NCI-H460 (cell line): ENCODE measurements around the gene ARFGAP1. TPM values are rescaled to one million over a fixed set of nuclear protein-coding genes. Genes with fewer than 3 reads are reported as not detected.

Experiments used
- DNase-seq: peaks from one replicate; pipeline ENCODE4 v3.0.0-alpha.2; 2016; ENCODE audit warnings: low read depth; ENCODE audit errors: extremely low read depth
- total RNA-seq: library from RNA; depleted of rRNA; stranded (reverse); fragments of >200 nt; shearing (Covaris generic); gene quantifications from 2 replicates; pipeline ENCODE4 v1.2.3, GENCODE V29; 2014

Gene ARFGAP1
- total RNA-seq, 1 experiment from 2014 or later = 37.4 TPM

DNA sequence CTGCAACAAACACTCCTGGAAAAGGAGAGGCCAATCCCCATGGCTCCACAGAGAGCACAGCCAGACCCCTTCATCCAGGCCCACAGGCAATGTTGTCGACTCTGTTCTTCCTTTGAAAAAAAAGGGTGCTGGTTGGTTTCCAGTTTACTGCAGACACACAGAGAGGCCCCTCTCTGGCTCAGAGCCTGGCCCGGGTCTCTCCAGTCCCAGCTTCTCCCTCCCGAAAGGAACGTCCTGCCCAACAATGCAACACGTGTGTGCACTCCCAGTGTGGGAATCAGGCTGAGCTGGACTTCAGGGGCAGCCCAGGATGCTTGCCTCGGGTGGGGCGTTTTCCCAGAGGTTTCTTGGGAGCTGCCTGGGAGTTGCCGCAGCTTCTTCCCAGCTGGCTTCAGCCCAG is 13.8 kb upstream of the ARFGAP1 start:
- DNase-seq = no peak

DNA sequence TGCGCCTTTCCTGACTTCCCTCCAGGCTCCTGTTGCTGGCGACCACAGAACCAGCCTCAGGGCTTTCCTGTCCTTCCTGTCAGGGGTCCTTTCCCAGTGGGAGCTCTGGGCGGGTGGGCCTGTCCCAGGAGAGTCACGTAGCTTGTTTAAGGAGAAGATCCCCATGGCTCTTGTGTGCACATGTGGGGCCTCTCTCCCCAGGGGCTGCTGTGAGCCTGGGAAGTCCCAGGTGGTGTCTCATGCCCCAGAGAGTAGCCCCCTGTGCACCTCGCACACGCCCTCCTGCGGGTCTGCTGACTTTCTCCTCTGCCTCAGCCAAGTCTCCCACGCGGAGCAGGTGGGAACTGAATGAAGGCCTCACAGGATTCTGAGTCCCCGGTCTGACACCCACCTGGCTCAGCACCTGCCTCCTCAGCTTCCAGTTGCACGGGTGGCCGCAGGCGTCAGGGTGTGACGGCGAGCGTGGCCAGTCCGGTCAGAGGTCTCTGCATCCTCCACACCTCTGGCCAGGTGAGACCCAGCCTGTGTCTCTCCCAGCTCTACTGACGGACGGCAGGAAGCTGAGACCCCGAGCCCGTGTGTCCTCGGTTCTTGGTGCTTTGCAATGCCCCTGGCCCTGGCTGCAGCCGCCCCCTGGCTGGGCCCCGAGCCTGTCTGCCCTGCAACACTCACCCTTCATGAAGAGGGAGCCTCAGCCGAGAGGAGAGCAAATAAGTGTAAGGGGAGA is 12.7 kb upstream of the ARFGAP1 start:
- no peak for DNase-seq

DNA sequence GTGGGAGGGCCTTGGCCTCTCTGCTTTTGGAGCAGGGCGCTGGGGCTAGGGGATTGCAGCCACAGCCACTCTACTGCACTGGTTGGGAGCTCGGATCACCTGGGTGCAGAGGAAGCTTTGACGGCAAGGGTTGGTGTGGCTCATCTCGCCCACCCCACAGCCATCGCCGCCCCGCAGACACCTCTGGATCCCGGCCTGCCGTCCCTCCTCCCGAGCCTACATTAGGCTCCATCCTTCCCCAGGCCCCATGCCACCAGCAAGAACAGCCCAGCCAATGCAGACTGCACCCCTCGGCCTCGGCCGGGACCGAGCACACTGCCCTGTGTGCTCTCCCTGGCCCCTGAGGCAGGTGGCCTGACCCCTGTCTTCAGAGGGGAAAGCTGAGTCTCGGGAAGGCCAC is 12.1 kb upstream of the ARFGAP1 start:
- no peak for DNase-seq

DNA sequence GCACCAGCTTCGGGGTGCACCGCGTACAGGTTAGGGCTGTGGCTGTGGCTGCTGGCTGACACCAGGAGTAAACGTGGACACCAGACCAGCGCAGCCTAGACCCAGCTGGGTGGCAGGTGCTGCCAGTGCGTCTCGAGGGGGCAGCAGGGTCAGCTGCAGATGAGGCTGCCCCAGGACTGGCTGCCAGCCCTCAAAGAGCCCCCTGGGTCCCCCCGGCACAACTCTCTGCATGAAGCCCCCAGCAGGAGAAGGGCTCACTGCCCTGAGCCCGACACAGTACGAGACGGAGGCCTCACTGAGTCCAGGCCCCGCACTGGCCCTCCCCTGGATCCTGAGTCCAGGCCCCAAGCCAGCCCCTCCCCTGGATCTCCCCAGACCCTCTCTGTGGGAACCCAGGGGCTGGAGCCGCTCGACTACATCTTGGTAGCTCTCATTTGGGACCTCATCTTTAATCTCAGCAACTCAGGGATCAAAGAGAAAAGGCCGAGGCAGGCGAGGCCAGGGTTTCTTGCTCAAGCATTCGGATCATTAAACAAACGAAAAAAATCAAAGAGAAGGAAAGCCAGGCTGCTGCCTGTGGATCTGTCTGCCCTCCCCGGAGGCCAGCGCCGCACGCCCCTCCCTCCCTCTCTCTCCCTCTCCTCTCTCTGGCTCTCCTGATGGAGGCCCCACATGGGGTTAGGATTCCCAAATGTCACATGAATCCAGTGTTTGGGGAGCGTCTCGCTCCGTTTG is 11.4 kb upstream of the ARFGAP1 start:
- no peak for DNase-seq

DNA sequence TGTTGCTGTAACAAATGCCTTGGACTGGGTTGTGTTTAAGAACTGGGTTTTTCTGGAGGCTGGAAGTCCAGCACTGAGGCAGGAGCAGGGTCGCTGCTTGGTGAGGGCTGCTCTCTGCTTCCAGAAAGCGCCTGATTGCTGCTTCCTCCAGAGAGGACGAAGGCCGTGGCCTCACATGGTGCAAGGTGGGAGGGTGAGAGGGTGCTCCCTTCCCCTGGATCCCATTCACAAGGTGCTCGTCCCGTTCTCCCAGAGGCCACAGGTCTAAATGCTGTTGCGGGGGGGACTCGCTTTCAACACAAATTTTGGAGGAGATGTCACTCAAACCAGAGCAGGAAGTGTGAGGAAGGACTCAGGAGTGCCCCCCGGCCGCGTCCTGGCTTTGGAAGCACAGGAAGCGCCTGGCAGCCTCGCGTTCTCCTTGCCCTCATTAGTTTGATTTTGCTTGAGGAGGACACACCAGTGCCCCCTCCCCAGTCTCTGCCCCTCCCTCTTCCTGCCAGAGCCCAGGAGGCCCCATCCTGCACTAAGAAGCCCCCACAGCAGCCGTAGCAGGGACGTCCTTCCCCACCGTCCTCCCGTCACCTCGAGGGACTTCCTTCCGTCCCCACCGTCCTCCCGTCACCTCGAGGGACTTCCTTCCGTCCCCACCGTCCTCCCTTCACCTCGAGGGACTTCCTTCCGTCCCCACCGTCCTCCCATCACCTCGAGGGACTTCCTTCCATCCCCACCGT is 10.7 kb upstream of the ARFGAP1 start:
- no peak for DNase-seq

DNA sequence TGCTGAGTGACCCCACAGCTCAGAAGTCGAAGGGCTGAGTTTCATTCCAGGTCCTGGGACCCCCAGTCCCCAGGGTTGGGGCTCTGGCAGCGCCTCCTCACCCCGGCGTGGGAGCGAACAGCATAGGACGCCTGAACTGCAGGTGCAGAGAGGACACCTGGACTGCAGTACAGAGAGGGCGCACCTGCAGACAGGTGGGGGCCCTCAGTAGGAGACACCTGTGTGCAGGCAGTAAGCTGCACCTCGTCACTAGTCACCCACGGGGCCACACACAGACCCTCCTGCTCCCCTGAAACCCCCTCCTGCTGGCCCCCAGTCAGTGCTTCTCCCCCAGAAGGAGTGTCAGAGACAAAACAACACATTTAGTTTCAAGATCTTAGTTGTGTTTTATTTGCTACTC is 9.8 kb upstream of the ARFGAP1 start:
- DNase-seq = no peak

DNA sequence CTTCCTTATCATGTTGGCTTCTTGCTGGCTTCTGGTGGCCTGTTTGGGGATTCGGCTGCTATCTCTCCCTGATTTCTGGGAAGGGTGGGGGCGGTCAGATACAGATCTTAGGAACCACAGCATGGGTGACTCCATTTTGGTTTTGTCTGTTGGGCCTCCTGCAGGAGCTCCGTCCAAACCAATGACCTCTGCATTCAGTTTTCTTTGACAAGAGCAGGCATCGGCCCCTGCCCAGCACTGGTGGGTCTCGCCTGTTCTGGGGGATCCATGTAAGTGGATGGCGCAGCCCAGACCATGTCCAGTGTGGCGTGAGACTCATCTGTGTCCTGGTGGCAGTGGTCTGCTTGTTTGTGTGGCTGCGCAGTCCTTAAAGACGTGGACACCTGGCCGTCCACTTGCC is 8.6 kb upstream of the ARFGAP1 start:
- no peak for DNase-seq

DNA sequence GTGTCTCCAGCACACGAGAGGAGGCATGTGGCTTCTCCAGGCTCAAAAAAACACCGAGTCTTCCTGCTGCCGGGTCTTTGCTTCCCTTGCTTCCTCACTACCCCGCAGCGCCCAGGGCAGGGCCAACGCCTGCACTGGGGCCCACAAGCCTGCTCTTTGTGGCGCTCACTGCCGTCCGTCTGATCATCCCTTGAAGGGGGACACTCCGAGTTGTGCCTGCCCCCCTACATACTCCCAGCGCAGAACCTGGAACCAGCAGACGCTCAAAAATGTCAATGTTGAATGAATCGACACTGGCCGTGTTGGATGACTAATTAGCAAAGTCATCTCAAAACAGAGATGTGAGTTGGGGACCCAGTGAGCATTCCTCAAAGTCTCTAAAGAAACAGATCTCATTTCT is 8.1 kb upstream of the ARFGAP1 start:
- DNase-seq = no peak

DNA sequence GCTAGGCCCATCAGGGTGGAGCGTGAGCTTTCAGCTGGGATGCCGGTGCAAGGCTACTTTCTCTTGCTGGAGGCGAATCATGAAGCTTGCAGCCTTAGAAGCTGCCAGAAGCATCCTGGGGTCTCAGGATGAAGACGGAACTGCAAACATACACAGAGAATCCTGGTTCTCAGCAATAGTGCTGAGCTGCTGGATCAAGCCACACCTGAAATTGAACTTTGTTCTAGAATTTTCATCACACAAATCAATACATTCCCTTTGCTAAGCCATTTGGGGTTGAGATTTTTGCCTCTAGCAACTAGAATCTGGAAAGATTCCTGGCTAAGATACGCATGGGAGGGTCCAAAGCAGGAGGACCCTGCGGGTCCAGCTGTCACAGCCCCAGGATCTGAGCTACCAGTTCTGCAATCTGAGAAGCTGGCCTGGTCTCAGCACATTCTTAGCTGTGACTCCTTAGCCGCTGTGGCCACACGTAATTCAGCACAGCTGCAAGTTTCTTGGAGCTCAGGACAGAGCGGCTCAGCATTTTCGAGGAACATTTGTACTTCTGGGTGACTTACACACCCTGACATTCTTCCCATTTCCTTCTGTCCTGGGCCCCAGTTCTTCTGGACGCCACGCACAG is 6.6 kb upstream of the ARFGAP1 start:
- no peak for DNase-seq

DNA sequence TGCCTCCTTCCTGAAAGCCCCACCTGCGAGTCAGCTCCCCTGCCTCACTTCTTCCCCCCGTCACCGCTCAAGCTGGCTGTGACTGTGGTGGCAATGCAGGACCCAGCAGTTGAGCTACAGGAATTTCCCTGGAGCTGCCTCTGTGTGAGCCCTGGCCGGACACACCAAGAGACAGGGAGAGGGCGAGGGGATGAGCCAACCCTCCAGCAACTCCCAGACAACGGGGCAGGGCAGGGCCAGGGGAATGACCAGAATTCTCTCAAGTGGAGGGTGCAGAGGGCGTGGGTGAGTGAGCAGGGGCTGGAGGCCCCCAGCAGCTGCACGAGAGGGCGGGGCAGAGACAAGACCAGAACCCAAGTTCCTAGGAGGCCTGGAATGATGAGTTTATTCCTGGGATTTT is 4.9 kb upstream of the ARFGAP1 start:
- no peak for DNase-seq

DNA sequence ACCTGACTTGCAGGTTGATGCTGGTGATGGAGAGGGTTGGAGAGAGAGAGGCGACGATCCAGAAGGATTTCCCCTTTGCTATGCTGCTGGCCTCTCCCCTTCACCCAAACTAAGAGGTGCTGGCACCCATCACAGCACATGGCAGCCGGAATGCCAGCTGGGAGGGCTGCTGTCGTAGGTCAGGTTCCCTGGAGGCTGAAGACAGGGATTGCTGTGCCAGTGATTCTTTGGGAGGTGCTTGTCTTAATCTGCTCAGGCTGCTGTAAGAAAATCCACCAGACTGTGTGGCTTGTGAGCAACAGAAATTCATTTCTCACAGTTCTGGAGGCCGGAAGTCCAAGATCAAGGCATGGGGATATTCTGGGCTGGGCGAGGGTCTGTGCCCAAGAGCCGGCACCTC is 4.4 kb upstream of the ARFGAP1 start:
- no peak for DNase-seq

DNA sequence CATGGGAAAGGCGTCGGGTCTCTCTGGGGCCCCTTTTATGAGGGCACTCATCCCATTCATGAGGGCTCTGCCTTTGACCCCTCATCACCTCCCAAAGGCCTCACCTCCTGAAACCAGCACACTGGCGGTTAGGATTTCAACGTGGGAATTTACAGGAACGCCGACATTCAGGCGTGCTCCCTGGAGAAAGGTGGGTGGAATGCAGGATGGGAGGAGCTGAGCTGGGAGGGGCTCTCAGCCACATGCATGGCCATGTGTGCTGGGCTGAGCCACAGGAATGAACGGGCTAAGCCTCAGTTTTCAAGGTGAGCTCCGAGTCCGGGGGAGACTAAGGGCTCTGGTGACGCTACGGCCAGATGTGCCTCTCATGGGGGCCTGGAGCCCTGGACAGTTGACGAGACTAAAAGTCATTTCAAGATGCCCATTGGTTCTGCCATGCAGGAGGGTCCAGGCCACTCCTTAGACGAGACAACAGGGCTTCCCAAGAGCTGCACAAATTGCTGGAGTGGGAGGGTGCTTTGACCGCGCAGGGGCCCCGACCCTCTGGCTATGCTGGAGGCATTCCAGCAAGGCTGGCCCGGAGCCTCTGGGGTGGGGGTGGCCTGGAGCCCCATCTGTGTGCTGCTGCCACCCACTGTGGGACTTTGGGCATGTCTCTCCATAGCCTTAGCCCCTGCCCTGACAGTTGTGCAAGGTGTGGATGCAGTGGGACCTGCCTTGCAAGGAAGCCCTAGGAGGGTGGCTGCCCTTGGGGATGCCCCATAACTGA is 3.8 kb upstream of the ARFGAP1 start:
- no peak for DNase-seq

DNA sequence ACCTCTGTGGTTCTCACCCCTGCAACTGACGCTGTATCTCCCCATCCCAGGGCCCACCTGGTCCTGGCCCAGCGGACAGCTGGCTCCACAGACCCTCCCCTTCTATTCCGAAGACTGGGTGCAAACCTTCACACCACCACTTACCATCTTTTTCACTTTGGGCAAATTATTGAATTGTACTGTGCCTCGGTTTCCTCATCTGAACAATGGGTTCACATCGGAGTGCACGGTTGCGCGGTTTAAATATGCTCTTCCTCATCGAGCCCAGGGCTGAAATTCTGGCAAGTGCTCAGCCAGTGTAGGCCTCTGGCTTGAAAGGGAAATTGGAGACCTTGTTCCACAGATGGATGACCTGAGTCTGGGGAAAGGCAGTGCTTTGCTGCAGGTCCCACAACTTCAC is 2.9 kb upstream of the ARFGAP1 start:
- DNase-seq = no peak

DNA sequence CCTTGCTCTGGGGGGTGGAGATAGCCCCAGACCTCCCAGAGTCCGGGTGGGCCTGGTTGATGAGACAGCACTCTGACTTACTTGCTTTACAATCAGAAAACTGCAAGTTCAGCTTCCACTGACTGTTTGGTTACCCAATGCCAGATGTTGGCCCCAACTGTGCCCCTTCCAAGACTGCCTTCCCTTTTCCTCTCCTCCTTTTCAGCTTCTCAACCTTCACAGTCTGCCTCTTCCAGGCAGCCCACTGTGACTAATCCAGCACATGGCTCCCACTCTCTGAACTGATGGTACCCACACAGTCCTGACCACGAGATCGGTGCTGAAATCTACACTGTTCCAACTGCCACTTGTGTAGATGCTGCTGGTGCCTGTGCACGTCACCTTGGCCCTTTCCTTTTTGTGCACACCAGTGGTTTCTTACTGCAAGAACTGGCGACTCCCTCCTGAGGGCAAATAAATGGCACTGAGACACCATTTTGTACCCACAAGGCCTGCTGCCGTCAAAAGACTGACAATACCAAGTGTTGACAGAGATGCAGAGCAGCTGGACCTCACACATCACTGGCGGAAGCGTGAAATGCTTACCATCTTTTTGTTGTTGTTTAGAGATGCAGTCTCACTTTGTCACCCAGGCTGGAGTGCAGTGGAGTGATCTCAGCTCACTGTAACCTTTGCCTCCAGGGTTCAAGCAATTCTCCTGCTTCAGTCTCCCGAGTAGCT is 1.8 kb upstream of the ARFGAP1 start:
- no peak for DNase-seq

DNA sequence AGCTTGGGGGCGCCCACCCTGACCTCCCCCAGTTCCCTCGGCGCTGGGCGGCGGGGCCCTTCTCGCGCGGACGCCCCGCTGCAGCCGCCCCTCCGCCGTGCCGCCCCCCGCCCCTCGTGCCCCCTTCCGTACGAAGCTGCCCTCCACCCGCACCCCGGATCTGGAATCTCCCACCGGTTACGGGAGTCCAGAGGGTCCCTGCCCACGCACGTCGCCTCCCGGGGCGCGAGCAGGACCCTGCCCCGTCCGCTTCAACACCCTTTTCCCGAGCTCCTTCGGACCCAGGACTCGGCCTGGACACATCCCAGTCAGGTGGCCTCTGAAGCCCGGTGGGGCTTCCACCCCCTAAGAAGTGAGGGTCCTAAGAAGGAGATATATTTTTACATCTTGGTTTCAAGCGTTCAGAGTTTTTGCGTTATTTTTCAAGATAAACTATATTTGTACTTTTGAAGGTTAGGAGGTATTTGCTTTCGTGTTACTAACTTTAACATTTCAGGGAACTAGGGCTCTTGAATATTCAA is 506 bp downstream of the ARFGAP1 start:
- no peak for DNase-seq

DNA sequence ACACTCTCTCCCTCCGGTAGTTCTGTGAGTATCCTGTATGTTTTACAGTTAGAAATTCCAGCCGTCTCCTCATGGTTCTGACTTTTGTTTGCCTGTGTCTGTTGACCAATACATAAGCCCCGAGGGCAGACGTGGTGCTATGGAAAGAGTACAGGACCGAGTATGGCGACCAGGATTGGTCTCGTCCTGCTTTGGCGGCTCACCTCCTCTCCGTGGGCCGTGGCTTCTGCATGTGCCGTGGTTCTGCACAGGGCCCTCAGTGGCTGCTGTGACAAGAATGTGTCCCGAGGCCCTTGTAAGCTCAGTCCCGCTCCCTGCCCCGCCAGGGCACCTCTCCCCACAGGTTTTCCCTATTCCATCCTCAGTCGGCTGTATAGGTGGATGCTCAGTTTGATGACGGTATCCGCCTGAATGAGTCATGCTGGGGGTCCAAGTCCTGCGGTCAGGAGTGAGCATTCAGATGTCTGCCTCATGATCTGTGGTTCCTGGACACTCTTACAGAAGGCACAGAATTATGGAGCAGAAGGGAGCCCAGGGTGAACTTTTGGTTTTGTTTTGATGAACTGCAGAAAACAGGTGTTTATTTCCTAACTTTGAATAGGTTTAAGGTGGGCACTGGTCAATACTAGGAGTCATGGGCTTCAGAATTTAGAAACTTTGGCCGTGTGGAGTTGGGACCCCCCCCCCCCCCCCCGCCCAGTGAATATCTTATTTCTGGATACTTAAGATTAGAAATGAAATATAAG is 1.2 kb downstream of the ARFGAP1 start:
- DNase-seq = no peak

DNA sequence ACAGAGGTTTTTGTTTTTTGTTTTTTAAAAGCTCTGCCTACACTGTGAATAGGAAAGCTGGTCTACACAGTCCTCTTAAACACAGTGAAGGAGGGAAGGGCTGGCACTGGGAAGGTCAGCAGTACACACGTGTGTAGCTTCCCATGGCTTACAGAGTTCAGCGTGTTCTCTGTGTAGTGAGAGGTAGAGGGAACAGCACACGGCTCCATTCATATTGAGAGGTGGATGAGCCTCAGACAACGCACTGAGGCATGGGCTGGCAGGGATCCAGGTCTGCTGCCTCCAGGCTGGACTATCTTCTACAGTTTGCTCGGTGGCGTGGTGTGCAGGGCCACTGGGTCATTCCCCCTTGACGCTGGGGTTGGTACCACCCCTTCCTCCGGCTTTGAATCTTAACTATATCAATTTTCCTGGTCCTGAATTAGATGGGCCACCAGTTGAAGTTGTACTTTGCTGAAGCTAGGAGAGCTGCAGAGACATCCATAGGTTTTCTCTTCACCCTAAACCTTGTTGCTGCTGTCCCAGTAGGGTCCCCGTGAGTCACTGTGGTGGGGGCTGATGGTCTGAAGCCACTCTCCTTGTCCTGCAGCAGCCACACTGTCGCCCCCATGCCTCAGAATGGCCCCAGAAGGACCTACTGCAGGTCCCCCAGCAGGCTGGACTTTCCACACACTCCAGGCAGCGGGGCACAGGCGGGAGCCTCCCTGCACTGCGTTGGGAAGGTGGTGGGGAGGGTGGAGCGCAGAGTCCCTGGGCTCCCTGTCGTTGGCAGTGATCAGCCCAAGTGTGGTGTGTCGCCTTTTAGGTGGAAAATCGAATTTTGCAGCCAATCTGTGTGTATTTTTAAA is 2.0 kb downstream of the ARFGAP1 start:
- DNase-seq = no peak

DNA sequence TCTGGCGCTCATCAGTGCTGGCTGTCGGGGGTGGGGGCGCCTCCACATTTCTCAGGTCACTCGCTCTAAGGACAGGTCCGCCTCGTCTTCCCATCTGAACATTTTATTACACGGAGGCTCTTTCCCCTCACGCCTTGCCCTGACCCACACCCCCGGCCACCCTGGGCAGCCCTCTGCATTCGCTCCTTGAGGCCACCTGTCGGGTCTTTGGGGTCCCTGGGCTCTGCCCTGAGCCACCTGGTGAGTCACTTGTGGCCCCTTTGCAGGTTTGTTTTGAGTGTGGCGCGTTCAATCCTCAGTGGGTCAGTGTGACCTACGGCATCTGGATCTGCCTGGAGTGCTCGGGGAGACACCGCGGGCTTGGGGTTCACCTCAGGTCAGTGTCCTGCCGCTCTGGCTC is 3.2 kb downstream of the ARFGAP1 start:
- no peak for DNase-seq
